Neural cell (in vitro differentiated cells): ENCODE data around the gene PSD2. TPM values are rescaled to one million over a fixed set of nuclear protein-coding genes. Genes with fewer than 3 reads are reported as not detected.

Experiments
- H2AFZ ChIP-seq: fragments of 200-600, 300-800 bp; sonication (generic), shearing (Covaris generic); 2 replicates; pipeline ENCODE4 v1.6.0; 2014; ENCODE audit warnings: low read depth, mild to moderate bottlenecking, antibody characterized with exemption, low read length, moderate library complexity
- H3F3A ChIP-seq: fragments of 200-600 bp; shearing (Covaris generic); 2 replicates; pipeline ENCODE4 v1.6.1; 2016; ENCODE audit warnings: mild to moderate bottlenecking, moderate library complexity, mixed read lengths, antibody characterized with exemption, low read length; ENCODE audit not compliant: insufficient read depth, poor library complexity, severe bottlenecking
- H3K27ac ChIP-seq: fragments of 200-600, 300-800 bp; sonication (generic), shearing (Covaris generic); 2 replicates; pipeline ENCODE4 v1.5.1; 2014; ENCODE audit warnings: mild to moderate bottlenecking, low read length, moderate library complexity
- H3K27me3 ChIP-seq: fragments of 300-800, 200-600 bp; sonication (generic), shearing (Covaris generic); 2 replicates; pipeline ENCODE4 v1.6.0; 2014; ENCODE audit warnings: mild to moderate bottlenecking, low read depth, low read length, moderate library complexity; ENCODE audit not compliant: insufficient read depth
- H3K36me3 ChIP-seq: fragments of 300-800, 200-600 bp; sonication (generic), shearing (Covaris generic); 2 replicates; pipeline ENCODE4 v1.5.1; 2014; ENCODE audit warnings: mild to moderate bottlenecking, antibody characterized with exemption, low read length, moderate library complexity; ENCODE audit not compliant: insufficient read depth
- H3K4me2 ChIP-seq: fragments of 300-800, 200-600 bp; sonication (generic), shearing (Covaris generic); 2 replicates; pipeline ENCODE4 v1.6.0; 2014; ENCODE audit warnings: mild to moderate bottlenecking, low read length
- H3K4me3 ChIP-seq: fragments of 300-800, 200-600 bp; sonication (generic), shearing (Covaris generic); 2 replicates; pipeline ENCODE4 v1.5.1; 2014; ENCODE audit warnings: mild to moderate bottlenecking, low read length, moderate library complexity
- H3K79me2 ChIP-seq: fragments of 200-600 bp; shearing (Covaris generic); replicated peaks from 2 replicates; pipeline ENCODE4 v1.6.0; 2014; ENCODE audit warnings: mild to moderate bottlenecking, low read length, moderate library complexity; ENCODE audit not compliant: insufficient read depth
- H3K9ac ChIP-seq: fragments of 300-800, 200-600 bp; sonication (generic), shearing (Covaris generic); 2 replicates; pipeline ENCODE4 v1.6.1; 2016; ENCODE audit warnings: mild to moderate bottlenecking, low read length, mixed read lengths
- H3K9me2 ChIP-seq: fragments of 200-600 bp; shearing (Covaris generic); 2 replicates; pipeline ENCODE4 v1.6.1; 2016; ENCODE audit warnings: mild to moderate bottlenecking, low read length, mixed read lengths; ENCODE audit not compliant: insufficient read depth
- H3K9me3 ChIP-seq: fragments of 200-600, 300-800 bp; sonication (generic), shearing (Covaris generic); 2 replicates; pipeline ENCODE4 v1.6.1; 2016; ENCODE audit warnings: mild to moderate bottlenecking, mixed run types, low read length, moderate library complexity, mixed read lengths
- H4K20me1 ChIP-seq: fragments of 200-600 bp; shearing (Covaris generic); 2 replicates; pipeline ENCODE4 v1.6.1; 2016; ENCODE audit warnings: mild to moderate bottlenecking, mixed run types; ENCODE audit not compliant: insufficient read depth
- EP300 ChIP-seq: fragments of 450-650 bp; conservative IDR thresholded peaks from 2 replicates; pipeline ENCODE4 v1.6.1; 2014; ENCODE audit warnings: antibody characterized with exemption, mild to moderate bottlenecking, moderate library complexity; ENCODE audit not compliant: poor library complexity, severe bottlenecking
- EZH2 ChIP-seq: fragments of 200-600, 300-800 bp; shearing (Covaris generic), sonication (generic); IDR thresholded peaks from 2 replicates; pipeline ENCODE4 v1.6.1; 2014; ENCODE audit warnings: antibody characterized with exemption, low read length, borderline replicate concordance, mild to moderate bottlenecking; ENCODE audit not compliant: insufficient read depth, poor library complexity, severe bottlenecking
- MXI1 ChIP-seq: fragments of 450-650 bp; conservative IDR thresholded peaks from 2 replicates; pipeline ENCODE4 v1.6.1; 2014; ENCODE audit warnings: antibody characterized with exemption, mild to moderate bottlenecking; ENCODE audit not compliant: poor library complexity, severe bottlenecking
- POLR2AphosphoS5 ChIP-seq: IDR thresholded peaks from 2 replicates; pipeline ENCODE4 v1.6.1; 2012
- RAD21 ChIP-seq: fragments of 450-650 bp; conservative IDR thresholded peaks from 2 replicates; pipeline ENCODE4 v1.6.1; 2014; ENCODE audit warnings: antibody characterized with exemption, mild to moderate bottlenecking, moderate library complexity
- SMC3 ChIP-seq: fragments of 450-650 bp; conservative IDR thresholded peaks from 2 replicates; pipeline ENCODE4 v1.6.1; 2014; ENCODE audit warnings: antibody characterized with exemption, mild to moderate bottlenecking, moderate library complexity; ENCODE audit not compliant: poor library complexity
- TAF1 ChIP-seq: IDR thresholded peaks from 2 replicates; pipeline ENCODE4 v1.6.1; 2012; ENCODE audit warnings: low read depth
- polyA plus RNA-seq: library from polyadenylated mRNA; depleted of rRNA; stranded (reverse); fragments of >200 nt; gene quantifications from 2 replicates; pipeline ENCODE4 v1.2.3, GENCODE V29; 2014
- TF ChIP-seq, protein P1 (sequence below): fragments of 450-650 bp; IDR thresholded peaks from 2 replicates; pipeline ENCODE4 v1.5.1; 2014; ENCODE audit warnings: antibody characterized with exemption, mild to moderate bottlenecking, moderate library complexity; ENCODE audit not compliant: poor library complexity, severe bottlenecking
- TF ChIP-seq, protein P2 (sequence below): IDR thresholded peaks from 2 replicates; pipeline ENCODE4 v1.6.1; 2012; ENCODE audit warnings: borderline replicate concordance

Gene PSD2
- polyA plus RNA-seq, 1 donor from 2014 or later: 33.4 TPM

DNA sequence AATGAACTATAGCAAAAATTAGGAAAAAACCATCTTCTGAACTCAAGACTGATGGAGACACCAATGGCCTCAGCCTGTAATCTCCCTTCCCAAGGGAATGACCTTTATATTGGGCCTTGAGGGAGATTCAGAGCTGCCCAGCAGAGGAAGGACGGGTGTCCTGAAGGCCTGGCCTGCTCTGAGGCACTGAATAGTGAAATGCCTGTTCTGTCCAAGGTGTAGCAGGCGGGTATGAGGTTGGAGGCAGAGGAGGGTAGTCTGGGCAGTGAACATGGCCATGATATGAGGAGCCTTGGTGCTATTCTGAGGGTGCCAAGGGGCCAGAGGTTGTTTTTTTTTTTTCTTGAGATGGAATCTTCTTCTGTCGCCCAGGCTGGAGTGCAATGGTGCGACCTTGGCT, 25.0 kb downstream of the PSD2 start:
- Histone ChIP-seq H3K4me2 (no peak overlapping the region), H3F3A (no peaks in the 10 kb centered on the region)

DNA sequence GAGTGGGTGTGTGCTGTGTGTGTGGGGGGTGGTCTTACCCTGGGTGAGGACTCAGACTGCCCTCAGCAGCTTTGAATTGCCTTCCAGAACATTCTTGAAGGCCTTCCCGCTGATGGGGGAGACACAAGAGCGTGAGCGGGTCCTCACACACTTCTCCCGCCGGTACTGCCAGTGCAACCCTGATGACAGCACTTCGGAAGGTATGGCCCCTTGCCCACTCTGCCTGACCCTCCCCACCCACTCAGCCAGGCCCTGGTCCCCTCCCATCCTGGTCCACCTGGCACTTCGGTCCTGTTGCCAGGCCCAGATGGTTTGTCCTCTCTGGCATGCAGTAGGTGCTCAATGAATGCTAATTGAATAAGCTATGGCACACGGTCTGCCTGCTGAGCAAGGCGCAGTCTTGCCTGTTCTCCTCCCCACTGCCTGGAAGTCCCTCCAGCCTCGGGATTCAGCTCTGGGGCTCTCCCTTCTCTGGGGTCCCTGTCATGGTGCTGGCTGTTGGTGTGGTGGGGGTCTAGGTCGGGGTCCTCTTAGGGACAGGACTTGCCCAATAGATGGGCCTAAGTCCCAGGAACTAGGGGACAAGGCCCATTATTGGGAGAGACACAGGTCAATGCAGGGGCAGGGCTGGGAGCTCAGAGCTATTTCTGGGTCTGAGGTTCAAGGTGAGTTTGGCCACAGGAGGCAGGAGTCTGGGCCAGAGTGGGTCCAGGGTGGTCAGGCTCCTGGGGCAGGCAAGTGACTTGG, 26.4 kb downstream of the PSD2 start:
- no peaks in the 10 kb centered on the region for H3K27me3 ChIP-seq
- H3K9me2 ChIP-seq: no peaks in the 10 kb centered on the region
- no peaks in the 10 kb centered on the region for H4K20me1 ChIP-seq
- H3K27ac ChIP-seq: no peak overlapping the region
- no peak overlapping the region for H3K9ac ChIP-seq
- H3K79me2 ChIP-seq: no peaks in the 10 kb centered on the region
- H3K4me3 ChIP-seq: no peak overlapping the region
- H3K36me3 ChIP-seq: peaks cover 12% of the 10 kb centered on the region
- H3K9me3 ChIP-seq: no peaks in the 10 kb centered on the region
- H3F3A ChIP-seq: no peaks in the 10 kb centered on the region
- H3K4me2 ChIP-seq: no peak overlapping the region
- TF ChIP-seq, protein P1, sequence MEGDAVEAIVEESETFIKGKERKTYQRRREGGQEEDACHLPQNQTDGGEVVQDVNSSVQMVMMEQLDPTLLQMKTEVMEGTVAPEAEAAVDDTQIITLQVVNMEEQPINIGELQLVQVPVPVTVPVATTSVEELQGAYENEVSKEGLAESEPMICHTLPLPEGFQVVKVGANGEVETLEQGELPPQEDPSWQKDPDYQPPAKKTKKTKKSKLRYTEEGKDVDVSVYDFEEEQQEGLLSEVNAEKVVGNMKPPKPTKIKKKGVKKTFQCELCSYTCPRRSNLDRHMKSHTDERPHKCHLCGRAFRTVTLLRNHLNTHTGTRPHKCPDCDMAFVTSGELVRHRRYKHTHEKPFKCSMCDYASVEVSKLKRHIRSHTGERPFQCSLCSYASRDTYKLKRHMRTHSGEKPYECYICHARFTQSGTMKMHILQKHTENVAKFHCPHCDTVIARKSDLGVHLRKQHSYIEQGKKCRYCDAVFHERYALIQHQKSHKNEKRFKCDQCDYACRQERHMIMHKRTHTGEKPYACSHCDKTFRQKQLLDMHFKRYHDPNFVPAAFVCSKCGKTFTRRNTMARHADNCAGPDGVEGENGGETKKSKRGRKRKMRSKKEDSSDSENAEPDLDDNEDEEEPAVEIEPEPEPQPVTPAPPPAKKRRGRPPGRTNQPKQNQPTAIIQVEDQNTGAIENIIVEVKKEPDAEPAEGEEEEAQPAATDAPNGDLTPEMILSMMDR: no peak
- TF ChIP-seq SMC3 (no peak), MXI1 (no peak), POLR2AphosphoS5 (no peak), RAD21 (no peak), EZH2 (no peak), EP300 (no peak), TAF1 (no peak)
- TF ChIP-seq, protein P2, sequence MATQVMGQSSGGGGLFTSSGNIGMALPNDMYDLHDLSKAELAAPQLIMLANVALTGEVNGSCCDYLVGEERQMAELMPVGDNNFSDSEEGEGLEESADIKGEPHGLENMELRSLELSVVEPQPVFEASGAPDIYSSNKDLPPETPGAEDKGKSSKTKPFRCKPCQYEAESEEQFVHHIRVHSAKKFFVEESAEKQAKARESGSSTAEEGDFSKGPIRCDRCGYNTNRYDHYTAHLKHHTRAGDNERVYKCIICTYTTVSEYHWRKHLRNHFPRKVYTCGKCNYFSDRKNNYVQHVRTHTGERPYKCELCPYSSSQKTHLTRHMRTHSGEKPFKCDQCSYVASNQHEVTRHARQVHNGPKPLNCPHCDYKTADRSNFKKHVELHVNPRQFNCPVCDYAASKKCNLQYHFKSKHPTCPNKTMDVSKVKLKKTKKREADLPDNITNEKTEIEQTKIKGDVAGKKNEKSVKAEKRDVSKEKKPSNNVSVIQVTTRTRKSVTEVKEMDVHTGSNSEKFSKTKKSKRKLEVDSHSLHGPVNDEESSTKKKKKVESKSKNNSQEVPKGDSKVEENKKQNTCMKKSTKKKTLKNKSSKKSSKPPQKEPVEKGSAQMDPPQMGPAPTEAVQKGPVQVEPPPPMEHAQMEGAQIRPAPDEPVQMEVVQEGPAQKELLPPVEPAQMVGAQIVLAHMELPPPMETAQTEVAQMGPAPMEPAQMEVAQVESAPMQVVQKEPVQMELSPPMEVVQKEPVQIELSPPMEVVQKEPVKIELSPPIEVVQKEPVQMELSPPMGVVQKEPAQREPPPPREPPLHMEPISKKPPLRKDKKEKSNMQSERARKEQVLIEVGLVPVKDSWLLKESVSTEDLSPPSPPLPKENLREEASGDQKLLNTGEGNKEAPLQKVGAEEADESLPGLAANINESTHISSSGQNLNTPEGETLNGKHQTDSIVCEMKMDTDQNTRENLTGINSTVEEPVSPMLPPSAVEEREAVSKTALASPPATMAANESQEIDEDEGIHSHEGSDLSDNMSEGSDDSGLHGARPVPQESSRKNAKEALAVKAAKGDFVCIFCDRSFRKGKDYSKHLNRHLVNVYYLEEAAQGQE: no peak
- H2AFZ ChIP-seq: no peak overlapping the region

More for the DNA sequence above, 25.0 kb downstream of the PSD2 start:
- H3K27me3 ChIP-seq: no peaks in the 10 kb centered on the region
- H3K9me2 ChIP-seq: no peaks in the 10 kb centered on the region
- H3K79me2 ChIP-seq: no peaks in the 10 kb centered on the region
- peaks cover 12% of the 10 kb centered on the region for H3K36me3 ChIP-seq
- no peak overlapping the region for H3K9ac ChIP-seq
- no peaks in the 10 kb centered on the region for H3K9me3 ChIP-seq
- H3K4me3 ChIP-seq: no peak overlapping the region
- H2AFZ ChIP-seq: no peak overlapping the region
- no peaks in the 10 kb centered on the region for H4K20me1 ChIP-seq
- no peak overlapping the region for H3K27ac ChIP-seq
- TF ChIP-seq EP300 (no peak), POLR2AphosphoS5 (no peak)
